Lower leg skin (tissue), 4 donors: Measurements from ENCODE around the gene VPS54. TPM values are rescaled to one million over a fixed set of nuclear protein-coding genes. Genes with fewer than 3 reads are reported as not detected.

Experiments used
- DNase-seq, 2 donors: peaks; one replicate each; pipeline ENCODE4 v3.0.0-alpha.2; 2019; ENCODE audit warnings: low spot score in 2 of 2
- H3K4me3 ChIP-seq: fragments of 200-600 bp; sonication (generic); 2 replicates; pipeline ENCODE4 v1.5.1; 2017; ENCODE audit warnings: mild to moderate bottlenecking, low read depth; ENCODE audit not compliant: poor library complexity, severe bottlenecking
- POLR2A ChIP-seq, 2 donors: fragments of 450-650 bp; IDR thresholded peaks; one replicate each; pipeline ENCODE4 v1.6.1; 2016 to 2017; ENCODE audit warnings: antibody characterized with exemption in 2 of 2, mild to moderate bottlenecking in 1 of 2, moderate library complexity in 1 of 2
- WGBS, 2 donors: methylation state at CpG; one replicate each; pipeline ENCODE4 v1.1.5; 2018; 5-methylcytosine and 5-hydroxymethylcytosine counted together
- intact Hi-C: fragments of 100-400 bp; cut with DNase I; formaldehyde crosslinking; loops from one replicate; pipeline ENCODE4 v1.15.0; 2023; ENCODE audit warnings: low total_unique reads
- total RNA-seq, 4 donors: library from RNA; depleted of rRNA; stranded (reverse); fragments of >200 nt; gene quantifications; one replicate each; pipeline ENCODE4 v1.1.0, GENCODE V29; 2016
- TF ChIP-seq, protein P1 (sequence below), 3 donors: fragments of 450-650 bp; IDR thresholded peaks; one replicate each; pipeline ENCODE4 v1.5.1; 2016; ENCODE audit warnings: antibody characterized with exemption in 3 of 3, mild to moderate bottlenecking in 3 of 3, moderate library complexity in 2 of 3

The VPS54 gene
- total RNA-seq, 4 donors from 2014 or later, result 14.8 to 26.4 (median 20.9) TPM

DNA sequence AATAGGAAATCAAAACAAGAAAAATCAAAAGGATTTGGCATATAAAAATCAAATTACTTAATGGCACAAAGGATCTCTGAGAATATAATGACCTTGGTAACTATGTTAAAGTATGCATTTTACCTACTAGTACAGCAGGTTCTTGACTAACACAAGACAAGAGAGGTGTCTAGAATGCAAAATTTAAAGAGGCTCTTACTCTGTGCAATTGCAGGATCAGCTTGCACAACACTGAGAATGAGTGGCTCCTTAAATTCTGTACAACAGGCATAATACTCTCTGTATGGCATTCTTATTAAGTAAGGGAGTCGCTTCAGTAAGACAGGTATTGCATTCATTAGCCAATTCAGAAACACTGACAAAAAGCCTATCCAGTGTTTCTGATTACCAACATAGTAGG lies 104.9 kb downstream of the VPS54 start:
- H3K4me3 ChIP-seq, result no peak overlapping the region
- no peak for DNase-seq
- TF ChIP-seq POLR2A (IDR thresholded peaks at IDR 0.05), result no peak
- TF ChIP-seq, protein P1, sequence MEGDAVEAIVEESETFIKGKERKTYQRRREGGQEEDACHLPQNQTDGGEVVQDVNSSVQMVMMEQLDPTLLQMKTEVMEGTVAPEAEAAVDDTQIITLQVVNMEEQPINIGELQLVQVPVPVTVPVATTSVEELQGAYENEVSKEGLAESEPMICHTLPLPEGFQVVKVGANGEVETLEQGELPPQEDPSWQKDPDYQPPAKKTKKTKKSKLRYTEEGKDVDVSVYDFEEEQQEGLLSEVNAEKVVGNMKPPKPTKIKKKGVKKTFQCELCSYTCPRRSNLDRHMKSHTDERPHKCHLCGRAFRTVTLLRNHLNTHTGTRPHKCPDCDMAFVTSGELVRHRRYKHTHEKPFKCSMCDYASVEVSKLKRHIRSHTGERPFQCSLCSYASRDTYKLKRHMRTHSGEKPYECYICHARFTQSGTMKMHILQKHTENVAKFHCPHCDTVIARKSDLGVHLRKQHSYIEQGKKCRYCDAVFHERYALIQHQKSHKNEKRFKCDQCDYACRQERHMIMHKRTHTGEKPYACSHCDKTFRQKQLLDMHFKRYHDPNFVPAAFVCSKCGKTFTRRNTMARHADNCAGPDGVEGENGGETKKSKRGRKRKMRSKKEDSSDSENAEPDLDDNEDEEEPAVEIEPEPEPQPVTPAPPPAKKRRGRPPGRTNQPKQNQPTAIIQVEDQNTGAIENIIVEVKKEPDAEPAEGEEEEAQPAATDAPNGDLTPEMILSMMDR (IDR thresholded peaks at IDR 0.05), result no peak
- WGBS, 2 donors, result 87 to 92% methylated on average over 1 of the region's 1 CpG
- intact Hi-C loops, result no loop called here

GRCh38 chr2:63903003-63903402 lies 116.2 kb downstream of the VPS54 start:
- no peak for TF ChIP-seq POLR2A (IDR thresholded peaks at IDR 0.05)
- TF ChIP-seq, protein P1 (IDR thresholded peaks at IDR 0.05), result no peak
- intact Hi-C loops, result no loop called here
- no peak overlapping the region for H3K4me3 ChIP-seq
- 92 to 96% methylated on average over 2 of the region's 2 CpGs for WGBS, 2 donors
- no peak for DNase-seq

DNA sequence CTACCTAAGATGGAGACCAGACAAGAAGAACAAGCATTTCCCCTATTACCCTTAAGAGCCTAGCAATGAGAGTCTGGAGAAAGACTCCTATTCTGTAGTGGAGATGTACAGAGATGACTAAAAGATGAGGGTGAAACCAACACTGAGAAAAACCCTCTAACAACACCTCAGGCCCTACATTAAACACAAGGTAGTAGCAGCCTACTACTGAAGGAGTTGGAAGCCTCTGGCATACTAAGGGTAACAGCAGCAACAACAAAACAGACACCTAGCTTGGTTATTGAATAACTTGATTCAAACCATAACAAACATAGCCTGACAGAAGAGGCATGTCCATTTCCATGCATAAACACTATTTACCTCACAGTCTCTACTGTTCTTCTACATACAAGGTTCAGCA lies 117.1 kb downstream of the VPS54 start:
- no peak overlapping the region for H3K4me3 ChIP-seq
- TF ChIP-seq, protein P1 (IDR thresholded peaks at IDR 0.05), result no peak
- TF ChIP-seq POLR2A (IDR thresholded peaks at IDR 0.05), result no peak
- intact Hi-C loops, result no loop called here
- no peak for DNase-seq

- no peak overlapping the region for H3K4me3 ChIP-seq
- 85 to 93% methylated on average over 1 of the region's 1 CpG for WGBS, 2 donors
- TF ChIP-seq POLR2A (IDR thresholded peaks at IDR 0.05), result no peak
- TF ChIP-seq, protein P1 (IDR thresholded peaks at IDR 0.05), result no peak
- intact Hi-C loops, result no loop called here
- no peak for DNase-seq
Observed at GRCh38 chr2:63899639-63900038, 119.6 kb downstream of the VPS54 start.

DNA sequence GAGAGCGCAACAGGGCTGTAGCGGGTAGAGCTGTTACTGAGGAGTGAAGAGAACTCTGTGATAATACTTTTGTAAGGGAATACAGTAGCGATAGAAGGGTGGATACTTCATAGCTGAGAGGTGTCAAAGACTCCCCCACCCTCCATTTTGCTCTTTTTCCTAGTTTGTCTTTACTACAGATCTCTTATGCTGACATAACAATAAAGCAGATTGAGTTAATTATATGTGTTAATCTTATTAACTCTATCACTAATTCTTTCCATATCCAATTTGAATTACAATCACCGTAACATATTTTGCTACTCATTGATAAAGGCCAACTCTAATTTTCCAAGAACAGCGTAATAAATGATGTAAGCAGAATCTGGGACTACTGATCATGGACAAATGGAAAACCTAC lies 120.4 kb downstream of the VPS54 start:
- WGBS, 2 donors, result 98 to 99% methylated on average over 5 of the region's 5 CpGs
- intact Hi-C loops, result no loop called here
- H3K4me3 ChIP-seq, result no peak overlapping the region
- no peak for DNase-seq
- TF ChIP-seq, protein P1 (IDR thresholded peaks at IDR 0.05), result no peak
- TF ChIP-seq POLR2A (IDR thresholded peaks at IDR 0.05), result no peak

DNA sequence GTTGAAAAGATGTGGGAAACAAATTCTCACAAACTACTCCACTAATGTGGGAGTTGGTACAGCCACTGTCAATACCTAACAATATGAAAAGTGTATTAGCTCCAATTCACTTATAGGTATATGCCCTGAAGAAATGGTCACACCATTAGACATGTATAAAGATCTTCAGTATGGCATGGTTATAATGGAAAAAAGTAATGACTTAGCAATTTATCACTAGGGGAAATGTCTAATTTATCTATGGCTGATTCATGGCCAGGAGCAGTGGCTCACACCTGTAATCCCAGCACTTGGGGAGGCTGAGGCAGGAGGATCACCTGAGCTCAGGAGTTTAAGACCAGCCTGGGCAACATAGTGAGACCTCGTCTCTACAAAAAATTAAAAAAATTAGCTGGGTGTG lies 125.1 kb downstream of the VPS54 start:
- 84 to 100% methylated on average over 1 of the region's 1 CpG for WGBS, 2 donors
- DNase-seq, result no peak
- TF ChIP-seq, protein P1 (IDR thresholded peaks at IDR 0.05), result no peak
- no peak for TF ChIP-seq POLR2A (IDR thresholded peaks at IDR 0.05)
- H3K4me3 ChIP-seq, result no peak overlapping the region
- intact Hi-C loops, result no loop called here
